Measurements from ENCODE around the gene SC5D. TPM values are rescaled to one million over a fixed set of nuclear protein-coding genes. Genes with fewer than 3 reads are reported as not detected.

The SC5D gene
- total RNA-seq, 1 donor from 2014 or later = 20.6 TPM

GRCh38 chr11:121348220-121348875 is 55.8 kb downstream of the SC5D start:
- intact Hi-C loops (cut with DNase I) = no loop called here
- DNase-seq (ENCODE audit: low spot score) = no peak

GRCh38 chr11:121349790-121350189 is 57.2 kb downstream of the SC5D start:
- intact Hi-C loops (cut with DNase I) = no loop called here
- DNase-seq (ENCODE audit: low spot score) = no peak

GRCh38 chr11:121350314-121351082 is 57.9 kb downstream of the SC5D start:
- no peak for DNase-seq (ENCODE audit: low spot score)
- intact Hi-C loops (cut with DNase I) = no loop called here

- no peak for DNase-seq (ENCODE audit: low spot score)
- intact Hi-C loops (cut with DNase I) = no loop called here
These were observed 58.6 kb downstream of the SC5D start for GRCh38 chr11:121351083-121351630.

DNA sequence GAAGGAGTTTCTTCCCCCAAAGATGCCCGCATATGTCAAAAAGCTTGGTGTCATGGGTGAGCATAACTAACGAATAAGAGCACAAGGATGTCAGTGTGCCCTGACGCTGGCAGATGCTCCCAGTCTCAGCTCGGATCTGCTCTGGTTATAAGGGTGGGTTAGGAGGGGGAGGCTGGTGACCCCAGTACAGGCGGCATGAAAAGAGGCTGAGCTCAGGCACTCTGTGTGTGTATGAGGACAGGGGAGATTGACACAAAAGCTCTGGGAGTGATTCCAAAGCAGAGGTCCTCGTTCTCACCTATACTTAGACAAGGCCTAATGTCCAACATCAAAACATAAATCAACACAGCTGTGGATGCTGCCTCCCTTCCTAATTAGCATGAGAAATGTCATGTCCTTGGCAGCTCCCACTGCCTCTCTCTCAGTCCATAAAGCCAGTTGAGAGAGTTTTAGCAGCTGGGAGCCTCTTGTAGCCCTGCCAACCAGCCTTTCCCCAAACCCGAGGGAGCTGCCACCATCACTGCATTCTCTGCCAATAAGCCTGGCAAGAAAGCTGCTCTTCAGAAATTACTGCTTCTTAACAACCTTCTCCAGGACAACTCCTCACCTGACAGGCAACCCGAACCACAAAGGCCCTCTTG is 59.8 kb downstream of the SC5D start:
- DNase-seq (ENCODE audit: low spot score) = no peak
- intact Hi-C loops (cut with DNase I) = no loop called here

- no peak for DNase-seq (ENCODE audit: low spot score)
- intact Hi-C loops (cut with DNase I) = no loop called here
These were observed 61.6 kb downstream of the SC5D start for GRCh38 chr11:121354192-121354591.

- intact Hi-C loops (cut with DNase I) = no loop called here
- no peak for DNase-seq (ENCODE audit: low spot score)
These were observed 63.8 kb downstream of the SC5D start for GRCh38 chr11:121356357-121356756.

Other genes with a start within 250 kb of the SC5D start
- 1.2 TPM for gene TECTA, start 191.5 kb upstream of the SC5D start, total RNA-seq
- 8.0 TPM for gene SORL1, start 159.5 kb downstream of the SC5D start, total RNA-seq